GM21717 (cell line): ENCODE measurements around the gene FAM13B.
"Not testable (repeated sequence)": the region's sequence is repeated elsewhere in the genome, so short reads cannot be mapped to it uniquely, and the experiment has no call there.

Experiments used
- ATAC-seq: cut with Tn5 transposase; IDR thresholded peaks from one replicate; pipeline ENCODE4 v1.9.1; 2021; ENCODE audit warnings: mild to moderate bottlenecking, moderate library complexity; ENCODE audit not compliant: unreplicated experiment

Gene FAM13B

DNA sequence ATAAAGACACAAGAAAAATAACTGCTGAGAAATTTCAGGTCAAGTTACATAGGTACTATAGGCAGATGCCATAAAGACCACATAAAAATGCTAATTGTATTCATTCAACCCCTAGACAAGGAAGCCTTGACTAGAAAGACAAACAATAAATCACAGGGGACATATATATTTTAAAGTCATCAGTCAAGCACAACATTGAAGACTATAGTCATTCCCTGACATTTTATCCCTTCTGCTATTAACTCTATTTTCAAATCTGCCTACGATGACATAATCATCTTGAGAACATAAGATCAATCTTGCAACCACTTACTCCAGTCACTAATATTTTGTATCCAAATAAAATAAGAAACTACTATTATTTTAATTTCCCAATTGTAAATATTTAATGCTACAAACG, 38.3 kb downstream of the FAM13B start:
- ATAC-seq: no peak

DNA sequence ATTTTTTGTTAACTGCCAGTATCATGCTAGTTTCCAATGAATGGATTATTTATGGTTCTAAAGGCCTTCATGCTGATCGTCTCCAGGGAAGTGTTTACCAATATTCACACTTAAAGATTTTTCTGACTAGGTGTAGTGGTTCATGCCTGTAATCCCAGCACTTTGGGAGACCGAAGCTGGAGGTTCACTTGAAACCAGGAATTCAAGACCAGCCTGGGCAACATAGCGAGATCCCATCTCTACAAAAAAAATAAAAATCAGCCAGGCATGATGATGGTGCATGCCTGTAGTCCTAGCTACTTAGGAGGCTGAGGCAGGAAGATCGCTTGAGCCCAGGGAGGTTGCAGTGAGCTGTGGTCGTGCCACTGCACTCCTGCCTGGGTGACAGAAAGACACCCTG, 43.5 kb downstream of the FAM13B start:
- no peak for ATAC-seq

DNA sequence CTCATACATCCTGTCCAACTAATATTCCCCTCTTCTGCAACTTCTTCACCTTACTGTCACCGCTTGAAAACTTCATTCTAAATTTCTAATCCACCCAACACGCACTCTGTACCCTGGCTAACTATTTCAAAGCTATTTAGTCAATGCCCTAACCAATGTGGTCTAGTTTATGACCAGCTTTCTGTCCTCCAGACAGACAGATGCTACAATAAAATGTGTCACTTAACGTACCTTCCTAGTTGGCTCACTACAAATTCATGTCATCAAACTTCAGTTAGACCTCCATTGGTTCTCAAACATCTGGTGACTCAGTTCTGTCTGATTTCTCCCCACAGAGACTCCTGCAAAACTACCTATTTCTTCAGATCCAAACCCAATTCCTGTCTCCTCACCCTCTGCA, 57.7 kb downstream of the FAM13B start:
- ATAC-seq: no peak

DNA sequence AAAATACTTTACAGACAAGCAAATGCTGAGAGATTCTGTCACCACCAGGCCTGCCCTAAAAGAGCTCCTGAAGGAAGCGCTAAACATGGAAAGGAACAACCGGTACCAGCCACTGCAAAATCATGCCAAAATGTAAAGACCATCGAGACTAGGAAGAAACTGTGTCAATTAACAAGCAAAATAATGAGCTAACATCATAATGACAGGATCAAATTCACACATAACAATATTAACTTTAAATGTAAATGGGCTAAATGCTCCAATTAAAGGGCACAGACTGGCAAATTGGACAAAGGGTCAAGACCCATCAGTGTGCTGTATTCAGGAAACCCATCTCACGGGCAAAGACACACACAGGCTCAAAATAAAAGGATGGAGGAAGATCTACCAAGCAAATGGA, 62.5 kb downstream of the FAM13B start:
- not testable (repeated sequence) for ATAC-seq

DNA sequence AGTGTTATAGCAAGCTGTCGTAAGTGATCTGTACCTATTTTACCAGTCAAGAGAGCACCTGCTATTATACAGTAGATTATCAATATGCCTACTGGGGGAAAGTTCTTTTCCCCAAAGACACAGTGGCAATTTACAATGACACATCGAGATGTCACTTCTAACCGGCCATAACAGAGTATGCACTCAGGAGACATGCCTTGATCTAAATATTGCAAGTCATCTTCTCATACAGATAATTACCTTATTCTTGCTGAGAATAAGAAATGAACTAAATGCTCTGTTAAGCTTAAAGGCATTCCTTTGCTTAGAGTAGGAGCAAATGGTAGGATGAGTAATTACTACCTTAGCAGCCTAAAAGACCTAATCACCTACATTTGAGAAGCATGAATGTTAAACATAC, 72.1 kb downstream of the FAM13B start:
- no peak for ATAC-seq

DNA sequence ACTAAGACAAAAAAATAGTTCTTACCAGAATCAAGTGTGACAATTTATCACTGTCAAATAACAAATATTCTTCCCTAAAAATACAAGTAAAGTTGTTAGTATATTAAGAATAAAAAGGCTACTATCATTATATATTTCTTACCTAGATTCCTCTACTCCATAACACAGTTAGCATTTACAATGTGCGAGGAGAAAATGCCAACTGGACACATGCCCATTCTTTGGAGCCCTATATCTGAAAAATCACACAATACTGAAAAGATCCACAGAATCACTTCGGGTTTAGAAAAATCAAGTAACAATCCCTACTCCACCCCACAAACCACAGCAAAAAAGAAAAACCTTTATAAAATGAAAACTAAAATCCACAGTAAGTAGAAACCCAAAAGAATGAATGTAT, 72.7 kb downstream of the FAM13B start:
- no peak for ATAC-seq

DNA sequence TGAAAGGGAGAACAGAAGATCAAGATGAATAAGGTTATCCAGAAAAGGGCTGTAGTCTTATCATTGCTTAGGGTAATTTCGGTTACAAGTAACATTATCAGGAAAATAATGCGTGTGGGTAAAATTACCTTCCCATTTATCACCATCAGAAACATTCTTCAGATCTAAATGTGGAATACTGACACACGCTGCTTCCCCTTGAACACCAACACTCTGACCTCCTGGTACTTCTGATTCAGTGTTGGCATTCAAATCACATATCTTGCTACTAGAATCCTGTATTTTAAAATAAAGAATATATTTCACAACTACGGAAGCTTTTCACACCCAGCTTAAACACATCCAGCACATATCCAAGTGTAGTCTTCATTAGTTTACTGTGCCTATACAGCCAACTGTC, 73.4 kb downstream of the FAM13B start:
- ATAC-seq: no peak

DNA sequence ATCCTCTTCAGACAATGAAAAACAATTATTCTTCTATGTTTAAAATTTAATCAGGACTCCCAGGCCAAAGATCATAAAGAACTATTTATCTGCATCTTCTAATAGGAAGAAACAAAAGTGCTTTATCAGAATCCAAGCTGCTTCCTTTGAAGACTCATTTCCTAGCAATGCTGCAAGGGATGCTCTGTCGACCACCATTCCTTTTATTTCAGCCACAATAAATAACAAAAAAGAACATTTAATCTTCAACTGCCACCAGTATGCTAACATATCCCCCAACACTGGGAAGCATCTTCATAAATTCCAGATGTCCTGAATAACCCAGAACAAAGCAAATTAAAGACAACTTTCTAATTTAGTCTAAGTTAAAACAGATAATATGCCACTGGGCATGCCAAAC, 74.9 kb downstream of the FAM13B start:
- ATAC-seq: no peak

DNA sequence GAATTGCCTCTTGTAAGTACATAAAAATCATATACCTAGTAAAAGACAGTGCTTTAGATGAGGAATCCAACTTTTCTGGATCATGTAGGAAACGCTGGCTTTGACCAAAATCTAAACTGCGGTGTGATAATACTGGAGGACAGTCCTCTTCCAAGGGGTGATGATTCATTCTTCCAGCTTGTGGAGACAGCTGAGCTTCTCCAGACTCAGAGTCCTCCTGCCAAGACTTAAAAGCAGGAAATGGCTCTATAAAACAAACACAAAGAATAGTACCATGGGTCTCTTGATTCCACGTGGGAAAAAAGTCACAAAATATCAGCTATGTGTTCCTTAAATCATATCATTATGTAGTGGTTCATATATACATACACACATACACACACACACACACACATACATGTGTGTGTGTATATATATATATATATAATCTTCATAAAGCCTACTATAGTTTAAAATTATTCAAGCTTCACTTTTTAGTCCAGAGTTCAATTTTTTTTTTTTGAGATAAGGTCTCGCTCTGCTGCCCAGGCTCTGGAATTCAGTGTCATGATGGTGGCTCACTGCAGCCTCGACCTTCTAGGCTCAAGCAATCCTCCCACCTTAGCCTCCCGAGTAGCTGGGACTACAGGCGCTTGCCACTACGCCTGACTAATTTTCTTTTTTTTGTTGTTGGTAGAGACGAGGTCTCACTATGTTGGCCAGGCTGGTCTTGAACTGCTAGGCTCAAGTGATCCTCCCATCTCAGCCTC, 78.6 kb downstream of the FAM13B start:
- ATAC-seq: no peak

DNA sequence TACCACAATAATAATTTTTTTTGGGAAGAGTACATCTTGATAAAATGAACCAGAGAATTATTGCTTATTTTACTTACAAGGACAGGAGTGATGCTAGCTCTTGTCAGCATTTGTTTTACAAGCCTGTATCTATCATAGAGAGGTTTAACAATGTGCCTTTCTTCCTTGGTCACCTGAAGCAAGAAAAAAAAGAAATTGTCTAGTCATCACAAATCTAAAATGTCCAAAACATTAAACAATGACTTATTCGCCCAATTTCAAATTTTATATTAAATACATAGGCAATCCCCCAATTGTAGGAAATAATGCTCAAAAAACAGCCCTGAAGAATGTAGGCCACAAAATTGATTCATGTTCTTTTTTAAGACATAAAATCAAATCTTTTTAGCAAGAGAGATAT, 87.1 kb downstream of the FAM13B start:
- ATAC-seq: no peak

DNA sequence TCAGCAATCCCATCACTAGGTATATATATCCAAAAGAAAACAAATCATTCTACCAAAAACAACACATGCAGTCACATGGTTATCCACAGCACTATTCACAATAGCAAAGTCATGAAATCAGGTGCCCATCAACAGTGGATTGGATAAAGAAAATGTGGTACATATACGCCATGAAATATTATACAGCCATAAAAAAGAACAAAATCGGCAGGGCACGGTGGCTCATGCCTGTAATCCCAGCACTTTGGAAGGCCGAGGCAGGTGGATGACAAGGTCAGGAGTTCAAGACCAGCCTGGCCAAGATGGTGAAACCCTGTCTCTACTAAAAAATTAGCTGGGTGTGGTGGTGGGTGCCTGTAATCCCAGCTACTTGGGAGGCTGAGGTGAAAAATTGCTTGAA, 88.6 kb downstream of the FAM13B start:
- not testable (repeated sequence) for ATAC-seq

DNA sequence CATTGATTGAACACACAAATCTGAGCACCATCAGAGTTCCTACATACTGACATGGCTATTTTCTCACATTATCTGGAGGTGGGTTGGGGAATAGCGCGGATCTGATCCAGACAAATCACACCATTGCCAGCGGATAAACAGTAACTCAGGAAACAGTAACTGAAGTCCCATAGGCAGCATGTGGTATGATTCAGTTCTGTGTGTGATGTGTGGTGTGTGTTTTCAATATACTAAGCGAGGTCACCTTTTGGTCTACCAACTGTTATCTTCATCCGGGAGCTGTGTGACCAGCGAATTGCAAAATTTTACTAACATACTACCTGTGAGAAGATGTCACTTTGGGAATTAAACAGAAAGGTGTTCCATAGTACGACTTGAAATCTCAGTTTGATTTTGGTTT, 93.5 kb downstream of the FAM13B start:
- ATAC-seq: no peak

DNA sequence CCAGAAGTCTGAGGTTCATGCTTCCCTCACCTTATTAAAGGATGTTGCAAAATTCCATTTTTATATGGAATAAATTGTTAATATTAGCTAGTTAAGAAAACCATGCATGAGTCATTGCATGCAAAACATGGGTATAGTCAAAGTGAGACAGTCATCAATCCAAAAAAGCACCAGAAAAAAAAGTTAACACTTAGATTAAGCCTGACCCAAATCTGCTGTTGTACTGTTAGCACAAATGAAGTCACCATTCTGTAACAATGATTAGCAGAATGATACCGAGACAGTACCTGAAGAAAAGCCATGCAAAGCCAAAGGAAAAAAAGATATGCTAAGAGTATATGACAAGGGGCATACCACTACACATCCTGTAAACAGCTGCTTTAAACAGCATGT, 94.1 kb downstream of the FAM13B start:
- ATAC-seq: peak; percentile 42

DNA sequence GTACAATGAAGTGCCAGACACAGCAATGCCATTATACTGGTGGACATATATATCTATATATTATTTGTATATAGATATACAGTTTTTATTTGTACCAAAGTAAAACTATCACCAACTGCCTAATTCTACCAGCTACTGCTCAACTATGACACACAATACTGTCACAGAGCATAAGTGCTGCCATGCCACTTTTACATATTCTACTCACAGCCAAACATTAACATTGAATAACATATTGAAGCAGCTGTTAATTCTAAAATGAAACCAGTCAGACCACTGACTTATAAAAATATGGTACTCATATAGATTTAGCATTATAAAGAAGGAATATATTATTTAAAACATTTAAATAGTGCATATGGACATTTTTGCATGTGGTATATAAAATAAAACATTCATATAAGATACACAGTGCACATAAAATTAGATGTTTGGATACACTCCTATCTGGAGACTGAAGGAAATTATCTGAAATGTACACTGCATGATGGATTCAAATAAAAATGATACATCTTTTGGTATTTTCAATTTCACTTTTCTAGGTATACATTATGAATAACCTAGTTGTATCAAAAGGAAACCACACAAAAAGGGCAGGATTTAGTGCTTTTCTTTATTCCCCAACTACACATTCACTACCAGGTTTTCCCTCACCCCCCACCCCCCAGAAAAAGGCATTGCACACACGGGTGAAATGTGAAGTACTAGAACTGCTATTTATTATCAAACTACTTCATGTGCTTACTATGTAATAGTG, 94.7 kb downstream of the FAM13B start:
- ATAC-seq: no peak

DNA sequence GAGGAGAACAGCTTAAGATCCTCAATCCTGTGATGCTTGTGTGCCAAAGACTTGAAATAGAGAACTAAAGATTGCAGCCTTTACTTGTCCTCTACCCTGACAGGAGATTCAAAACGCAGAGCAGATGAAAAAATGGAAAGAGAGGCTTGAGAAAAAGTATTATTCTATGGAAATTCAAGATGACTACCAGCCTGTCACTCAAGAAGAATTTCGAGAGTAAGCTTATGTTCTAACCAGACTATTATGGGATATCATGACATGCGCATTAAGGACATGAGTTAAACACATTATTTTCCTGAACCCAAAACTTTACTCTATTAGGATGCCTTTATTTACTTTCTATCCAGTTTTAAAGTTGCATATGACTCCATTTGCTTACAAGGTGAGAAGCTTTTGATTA, 97.2 kb downstream of the FAM13B start:
- no peak for ATAC-seq

DNA sequence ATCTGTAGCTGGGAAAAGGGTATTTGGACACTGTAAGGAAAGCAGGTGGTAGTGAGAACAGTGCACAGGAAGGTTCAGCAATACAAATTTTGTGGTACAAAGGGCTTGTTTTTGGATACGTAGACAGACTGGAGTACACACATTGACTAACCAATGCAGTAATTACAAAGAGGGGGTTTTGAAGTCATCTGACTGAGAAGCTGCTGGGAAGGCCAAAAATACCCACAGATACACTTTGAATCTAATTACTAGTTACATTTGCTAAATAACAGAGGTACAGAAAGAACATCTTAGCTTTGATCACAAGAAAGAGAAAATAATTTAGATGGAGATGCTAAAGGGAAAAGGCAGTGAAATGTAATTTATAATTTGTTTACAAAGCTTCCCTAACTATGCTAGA, 97.7 kb downstream of the FAM13B start:
- ATAC-seq: no peak

DNA sequence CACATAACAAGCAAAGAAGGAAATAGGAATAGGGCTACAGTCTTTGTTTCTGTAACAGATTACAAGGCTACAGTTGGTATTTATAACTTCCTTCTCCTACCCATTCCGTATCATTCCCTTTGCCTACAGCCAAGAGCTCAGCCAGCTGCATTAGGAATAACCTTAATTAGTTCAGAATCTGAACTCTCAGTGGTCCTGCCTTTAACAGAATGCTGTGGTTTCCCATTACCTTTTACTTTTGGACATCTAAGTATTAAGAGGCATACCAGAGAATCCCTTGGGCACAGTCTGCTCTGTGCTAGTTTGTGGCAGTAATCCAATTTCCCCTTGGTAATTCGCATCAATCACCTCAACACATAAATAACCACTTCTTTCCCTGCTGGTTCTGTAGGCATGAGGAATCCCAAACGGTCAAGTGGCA, 99.4 kb downstream of the FAM13B start:
- no peak for ATAC-seq

DNA sequence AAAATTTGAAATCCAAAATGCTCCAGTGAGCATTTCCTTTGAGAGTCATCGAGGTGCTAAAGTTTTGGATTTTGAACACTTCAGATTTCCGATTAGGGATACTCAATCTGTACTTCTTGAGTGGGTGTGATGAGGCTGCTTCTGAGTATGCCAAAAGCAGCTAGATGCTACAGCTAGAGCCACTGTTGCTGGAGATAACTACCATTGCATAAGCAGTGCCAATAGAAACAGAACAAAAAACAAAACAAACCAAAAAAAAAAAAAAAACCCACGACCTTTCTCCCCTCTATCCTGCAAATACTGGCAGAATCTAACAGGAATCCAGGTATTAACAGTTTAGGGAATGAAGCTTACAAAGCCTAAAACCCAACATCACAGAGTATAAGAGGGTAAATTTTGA, 100.1 kb downstream of the FAM13B start:
- no peak for ATAC-seq

DNA sequence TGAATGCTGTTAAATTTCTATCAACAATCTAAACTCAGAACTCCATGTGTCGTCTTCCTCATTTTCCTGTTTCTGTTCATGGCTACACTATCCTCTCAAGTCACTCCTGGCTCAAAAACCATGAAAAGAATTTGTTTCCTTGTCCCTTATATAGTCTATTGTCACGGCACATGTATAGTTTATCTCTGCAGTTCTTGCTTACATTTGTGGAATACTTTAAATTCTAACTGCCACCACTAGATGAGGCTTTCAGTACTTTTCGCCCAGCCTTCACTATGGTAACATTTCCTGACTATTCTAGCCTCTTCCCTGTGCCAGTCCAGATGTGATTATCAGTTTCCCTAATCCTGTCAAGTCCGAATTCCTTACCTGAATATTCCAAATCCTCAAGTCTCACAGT, 109.0 kb downstream of the FAM13B start:
- ATAC-seq: no peak

DNA sequence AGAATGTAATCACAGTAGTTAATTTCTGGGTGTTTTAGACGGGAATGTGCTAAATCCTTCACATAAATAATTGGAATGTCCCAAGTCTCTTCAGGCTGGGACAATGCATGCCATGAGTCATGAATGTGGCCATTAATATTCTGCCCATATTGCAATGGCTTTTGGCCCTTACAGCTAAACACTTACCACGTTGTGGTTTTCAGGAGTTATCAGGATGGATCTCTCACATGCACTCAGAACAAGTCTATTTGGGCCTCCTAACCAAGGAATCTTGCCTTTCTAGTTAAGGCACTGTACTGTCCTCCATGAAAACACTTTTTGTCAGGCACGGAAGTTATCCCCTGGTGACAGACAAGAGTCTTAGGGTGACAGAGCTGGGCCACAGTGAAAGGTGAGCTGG, 110.9 kb downstream of the FAM13B start:
- ATAC-seq: no peak

DNA sequence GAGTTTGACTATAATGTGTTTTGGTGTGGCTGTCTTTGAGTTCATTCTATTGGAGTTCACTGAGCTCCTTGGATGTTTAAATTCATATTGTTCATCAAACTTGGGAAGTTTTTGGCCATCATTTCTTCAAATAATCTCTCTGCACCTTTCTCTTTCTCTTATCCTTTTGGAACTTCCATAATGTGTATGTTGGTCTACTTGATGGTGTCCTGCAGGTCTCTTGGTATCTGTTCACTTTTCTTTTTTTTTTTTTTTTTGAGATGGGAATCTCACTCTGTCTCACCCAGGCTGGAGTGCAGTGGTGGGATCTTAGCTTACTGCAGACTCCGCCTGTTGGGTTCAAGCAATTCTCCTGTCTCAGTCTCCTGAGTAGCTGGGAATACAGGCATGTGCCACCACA, 116.0 kb downstream of the FAM13B start:
- ATAC-seq: no peak

DNA sequence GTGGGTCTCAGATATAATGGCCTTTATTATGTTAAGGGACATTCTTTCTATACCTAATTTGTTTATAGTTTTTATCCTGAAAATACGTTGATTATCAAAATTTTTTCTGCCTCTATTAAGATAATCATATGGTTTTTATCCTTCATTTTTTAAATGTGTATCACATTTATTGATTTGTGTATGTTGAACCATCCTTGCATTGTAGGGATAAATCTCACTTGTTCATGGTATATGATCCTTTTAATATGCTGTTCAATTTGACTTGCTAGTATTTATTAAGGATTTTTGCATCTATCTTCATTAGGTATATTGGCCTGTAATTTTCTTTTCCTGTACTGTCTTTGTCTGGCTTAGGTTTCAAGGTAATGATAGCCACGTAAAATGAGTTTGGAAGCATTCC, 118.1 kb downstream of the FAM13B start:
- ATAC-seq: no peak
